DND-41 (cell line): ENCODE measurements around the gene BRD3.

Source experiments
- EZH2 ChIP-seq: IDR thresholded peaks from 3 replicates; pipeline ENCODE4 v1.6.1; 2012; ENCODE audit warnings: borderline replicate concordance, low read depth, mild to moderate bottlenecking, moderate library complexity, low read length, inconsistent platforms; ENCODE audit not compliant: severe bottlenecking
- TF ChIP-seq, protein P1 (sequence below): IDR thresholded peaks from 2 replicates; pipeline ENCODE4 v1.5.1; 2012; ENCODE audit warnings: borderline replicate concordance, low read length, moderate library complexity, mild to moderate bottlenecking; ENCODE audit not compliant: poor library complexity, severe bottlenecking; ENCODE audit errors: extremely low read depth

DNA sequence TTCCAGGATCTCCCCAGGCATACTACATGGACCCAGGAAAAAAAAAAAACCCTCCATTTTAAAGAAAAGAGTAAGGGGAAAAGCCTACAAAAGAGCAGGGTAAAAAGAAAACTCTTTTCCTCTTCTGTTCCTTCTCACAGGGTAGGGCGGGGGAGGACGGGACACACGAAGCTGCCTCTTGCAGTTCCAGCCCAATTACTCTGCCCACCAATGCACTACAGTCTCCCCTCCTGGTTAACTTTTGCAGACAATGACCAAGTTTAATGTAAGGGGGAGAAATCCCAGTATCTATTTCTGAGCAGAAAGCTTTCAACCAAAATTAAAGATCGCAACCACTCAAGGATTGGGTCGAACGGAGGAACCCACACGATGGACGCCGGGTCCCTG is 1.3 kb downstream of the BRD3 start:
- TF ChIP-seq, protein P1, sequence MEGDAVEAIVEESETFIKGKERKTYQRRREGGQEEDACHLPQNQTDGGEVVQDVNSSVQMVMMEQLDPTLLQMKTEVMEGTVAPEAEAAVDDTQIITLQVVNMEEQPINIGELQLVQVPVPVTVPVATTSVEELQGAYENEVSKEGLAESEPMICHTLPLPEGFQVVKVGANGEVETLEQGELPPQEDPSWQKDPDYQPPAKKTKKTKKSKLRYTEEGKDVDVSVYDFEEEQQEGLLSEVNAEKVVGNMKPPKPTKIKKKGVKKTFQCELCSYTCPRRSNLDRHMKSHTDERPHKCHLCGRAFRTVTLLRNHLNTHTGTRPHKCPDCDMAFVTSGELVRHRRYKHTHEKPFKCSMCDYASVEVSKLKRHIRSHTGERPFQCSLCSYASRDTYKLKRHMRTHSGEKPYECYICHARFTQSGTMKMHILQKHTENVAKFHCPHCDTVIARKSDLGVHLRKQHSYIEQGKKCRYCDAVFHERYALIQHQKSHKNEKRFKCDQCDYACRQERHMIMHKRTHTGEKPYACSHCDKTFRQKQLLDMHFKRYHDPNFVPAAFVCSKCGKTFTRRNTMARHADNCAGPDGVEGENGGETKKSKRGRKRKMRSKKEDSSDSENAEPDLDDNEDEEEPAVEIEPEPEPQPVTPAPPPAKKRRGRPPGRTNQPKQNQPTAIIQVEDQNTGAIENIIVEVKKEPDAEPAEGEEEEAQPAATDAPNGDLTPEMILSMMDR: no peak
- no peak for TF ChIP-seq EZH2
